GM19351 (cell line): ENCODE data around the gene LGALS9C.
"Not testable (repeated sequence)": the region's sequence is repeated elsewhere in the genome, so short reads cannot be mapped to it uniquely, and the experiment has no call there.

Experiments used
- ATAC-seq: cut with Tn5 transposase; IDR thresholded peaks from one replicate; pipeline ENCODE4 v1.9.1; 2021; ENCODE audit warnings: mild to moderate bottlenecking, moderate library complexity; ENCODE audit not compliant: unreplicated experiment

Gene LGALS9C

GRCh38 chr17:18528435-18528834 lies 51.8 kb downstream of the LGALS9C start:
- ATAC-seq = not testable (repeated sequence)

GRCh38 chr17:18528899-18529500 lies 52.4 kb downstream of the LGALS9C start:
- not testable (repeated sequence) for ATAC-seq

GRCh38 chr17:18530405-18530804 lies 53.8 kb downstream of the LGALS9C start:
- ATAC-seq = not testable (repeated sequence)

DNA sequence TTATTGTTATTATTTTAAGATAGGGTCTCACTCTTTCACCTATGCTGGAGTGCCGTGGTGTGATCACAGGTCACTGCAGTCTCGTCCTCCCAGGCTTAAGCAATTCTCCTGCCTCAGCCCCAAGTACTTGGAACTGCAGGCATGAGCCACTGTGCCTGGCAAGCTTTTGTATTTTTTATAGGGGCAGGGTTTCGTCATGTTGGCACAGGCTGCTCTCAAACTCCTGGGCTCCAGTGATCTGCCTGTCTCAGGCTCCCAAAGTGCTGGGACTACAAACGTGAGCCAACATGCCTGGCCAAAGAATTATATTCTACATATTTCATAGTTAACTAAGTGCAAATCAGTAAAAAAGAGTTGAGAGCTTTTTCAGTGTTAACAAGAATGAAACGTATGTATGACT lies 65.6 kb downstream of the LGALS9C start:
- ATAC-seq = not testable (repeated sequence)

DNA sequence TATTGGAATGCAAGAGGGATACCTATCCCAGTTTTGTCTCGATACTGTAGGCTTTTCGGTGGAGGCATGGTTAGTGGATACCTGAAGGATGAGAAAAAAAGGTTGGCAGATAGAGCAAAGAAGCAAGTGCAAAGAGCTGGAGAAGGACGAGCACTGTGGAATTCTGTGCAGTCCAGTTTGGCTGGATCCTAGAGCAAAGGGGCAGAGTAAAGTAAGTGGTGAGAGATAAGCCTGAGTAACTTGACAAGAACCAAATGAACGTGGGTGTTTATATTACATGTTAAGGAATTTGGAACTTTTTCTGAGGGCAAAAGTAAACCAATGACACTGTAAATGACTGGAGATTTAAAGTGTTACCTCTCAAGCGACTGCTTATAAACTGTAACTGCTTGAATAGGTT lies 66.3 kb downstream of the LGALS9C start:
- not testable (repeated sequence) for ATAC-seq
